ENCODE measurements around the gene ZNF653. TPM values are rescaled to one million over a fixed set of nuclear protein-coding genes. Genes with fewer than 3 reads are reported as not detected.
"Not testable (repeated sequence)": the region's sequence is repeated elsewhere in the genome, so short reads cannot be mapped to it uniquely, and the experiment has no call there.

The ZNF653 gene
- total RNA-seq, 3 donors from 2014 or later (not counting 1 experiment from before 2014, with no cell fraction given): 9.9 to 15.4 (median 10.8) TPM

DNA sequence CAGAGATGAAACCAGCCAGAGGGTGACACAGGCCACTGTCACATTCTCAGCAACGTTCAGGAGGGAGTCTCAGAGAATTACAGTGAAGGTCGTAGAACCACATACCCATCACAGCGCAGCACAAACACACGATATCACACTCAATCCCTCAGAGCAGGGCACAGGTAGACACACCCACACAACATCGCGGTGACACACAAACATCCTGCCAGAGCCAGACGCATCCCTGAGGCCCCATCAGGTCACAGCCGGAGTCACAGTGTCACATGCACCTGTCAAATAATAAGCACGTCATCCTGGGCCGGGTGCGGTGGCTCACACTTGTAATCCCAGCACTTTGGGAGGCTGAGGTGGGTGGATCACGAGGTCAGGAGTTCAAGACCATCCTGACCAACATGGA is 42.2 kb downstream of the ZNF653 start:
- 77% methylated on average over 12 of the region's 12 CpGs for WGBS (ENCODE audit: insufficient coverage)
- Mint-ChIP-seq H3K9me3 (no peaks in the 10 kb centered on the region), H3K4me3 (no peak overlapping the region), H3K27ac (no peak overlapping the region), H3K36me3 (no peaks in the 10 kb centered on the region), H3K27me3 (ENCODE audit: low read depth in 2 of 2) (peaks cover 0 to 5% of the 10 kb centered on the region in 2 donors), H3K4me1 (no peaks in the 10 kb centered on the region)
- H3K4me3 ChIP-seq (ENCODE audit: low read length): no peak overlapping the region
- intact Hi-C loops (cut with micrococcal nuclease): no loop called here
- H3K27ac ChIP-seq (ENCODE audit: low read length): no peak overlapping the region
- no peak for TF ChIP-seq CTCF (IDR thresholded peaks at IDR 0.05)
- ATAC-seq (no peak), DNase-seq (no peak)
- no peaks in the 10 kb centered on the region for H3K36me3 ChIP-seq (ENCODE audit: control insufficient read depth, insufficient read depth, low read length)
- no peaks in the 10 kb centered on the region for H3K4me1 ChIP-seq (ENCODE audit: control insufficient read depth, insufficient read depth, low read length)
- H3K9me3 ChIP-seq (ENCODE audit: control insufficient read depth, insufficient read depth, low read length): no peaks in the 10 kb centered on the region
- H3K27me3 ChIP-seq (ENCODE audit: control insufficient read depth, insufficient read depth, low read length): peaks cover 3% of the 10 kb centered on the region

- Histone ChIP-seq H3K27me3 (ENCODE audit: control insufficient read depth, insufficient read depth, low read length) (peaks cover 3% of the 10 kb centered on the region), H3K4me1 (ENCODE audit: control insufficient read depth, insufficient read depth, low read length) (no peaks in the 10 kb centered on the region)
These were observed 44.2 kb downstream of the ZNF653 start for GRCh38 chr19:11461453-11461852.

GRCh38 chr19:11460207-11460606 is 45.4 kb downstream of the ZNF653 start:
- Histone ChIP-seq H3K36me3 (ENCODE audit: control insufficient read depth, insufficient read depth, low read length) (no peaks in the 10 kb centered on the region), H3K9me3 (ENCODE audit: control insufficient read depth, insufficient read depth, low read length) (no peaks in the 10 kb centered on the region), H3K27ac (ENCODE audit: low read length) (no peak overlapping the region), H3K4me1 (ENCODE audit: control insufficient read depth, insufficient read depth, low read length) (no peaks in the 10 kb centered on the region), H3K27me3 (ENCODE audit: control insufficient read depth, insufficient read depth, low read length) (peaks cover 3% of the 10 kb centered on the region), H3K4me3 (ENCODE audit: low read length) (no peak overlapping the region)
- peak in 1 of 2 donors; percentile 40 for DNase-seq
- WGBS (ENCODE audit: insufficient coverage): 56% methylated on average over 4 of the region's 4 CpGs
- H3K4me1 Mint-ChIP-seq: no peaks in the 10 kb centered on the region
- H3K4me3 Mint-ChIP-seq: no peak overlapping the region
- no peaks in the 10 kb centered on the region for H3K36me3 Mint-ChIP-seq
- no peak for ATAC-seq
- intact Hi-C loops (cut with micrococcal nuclease): no loop called here
- no peaks in the 10 kb centered on the region for H3K9me3 Mint-ChIP-seq
- H3K27ac Mint-ChIP-seq: no peak overlapping the region
- H3K27me3 Mint-ChIP-seq (ENCODE audit: low read depth in 2 of 2): peaks cover 0 to 5% of the 10 kb centered on the region in 2 donors
- no peak for TF ChIP-seq CTCF (IDR thresholded peaks at IDR 0.05)

More at GRCh38 chr19:11461453-11461852, 44.2 kb downstream of the ZNF653 start:
- no peak for ATAC-seq
- Mint-ChIP-seq H3K36me3 (no peaks in the 10 kb centered on the region), H3K9me3 (no peaks in the 10 kb centered on the region), H3K4me3 (no peak overlapping the region), H3K27me3 (ENCODE audit: low read depth in 2 of 2) (peaks cover 0 to 5% of the 10 kb centered on the region in 2 donors), H3K4me1 (no peaks in the 10 kb centered on the region), H3K27ac (no peak overlapping the region)
- WGBS (ENCODE audit: insufficient coverage): 77% methylated on average over 2 of the region's 2 CpGs
- Histone ChIP-seq H3K36me3 (ENCODE audit: control insufficient read depth, insufficient read depth, low read length) (no peaks in the 10 kb centered on the region), H3K4me3 (ENCODE audit: low read length) (no peak overlapping the region), H3K9me3 (ENCODE audit: control insufficient read depth, insufficient read depth, low read length) (no peaks in the 10 kb centered on the region), H3K27ac (ENCODE audit: low read length) (no peak overlapping the region)
- TF ChIP-seq CTCF (IDR thresholded peaks at IDR 0.05): no peak
- intact Hi-C loops (cut with micrococcal nuclease): no loop called here
- no peak for DNase-seq

- H3K4me1 ChIP-seq (ENCODE audit: control insufficient read depth, insufficient read depth, low read length); H3K4me3 Mint-ChIP-seq; H3K9me3 Mint-ChIP-seq; H3K27ac Mint-ChIP-seq; H3K36me3 ChIP-seq (ENCODE audit: control insufficient read depth, insufficient read depth, low read length); H3K27me3 Mint-ChIP-seq (ENCODE audit: low read depth in 2 of 2); H3K9me3 ChIP-seq (ENCODE audit: control insufficient read depth, insufficient read depth, low read length); H3K27ac ChIP-seq (ENCODE audit: low read length); ATAC-seq; intact Hi-C loops (cut with micrococcal nuclease); DNase-seq; H3K4me3 ChIP-seq (ENCODE audit: low read length); H3K36me3 Mint-ChIP-seq; H3K27me3 ChIP-seq (ENCODE audit: control insufficient read depth, insufficient read depth, low read length); H3K4me1 Mint-ChIP-seq: not testable (repeated sequence)
- 89% methylated on average over 10 of the region's 11 CpGs for WGBS (ENCODE audit: insufficient coverage)
These were observed 46.7 kb downstream of the ZNF653 start for GRCh38 chr19:11458912-11459311.
